Lung microvascular endothelial cell (primary cell): ENCODE data around the gene SPRED2. TPM values are rescaled to one million over a fixed set of nuclear protein-coding genes. Genes with fewer than 3 reads are reported as not detected.
A peak's percentile ranks its signal among the peaks of the same experiment; 100 is the strongest.

Experiments
- DNase-seq, 2 donors: peaks; one replicate each; pipeline versions ENCODE4 v3.0.0 to v3.0.0-alpha.2; 2010; ENCODE audit warnings: low read depth in 2 of 2
- total RNA-seq: library from RNA; depleted of rRNA; stranded (reverse); fragments of >200 nt; gene quantifications from 2 replicates; pipeline ENCODE4 v1.2.1, GENCODE V29; 2014

SPRED2 gene
- total RNA-seq, 1 donor from 2014 or later: 2.0 TPM

GRCh38 chr2:65442420-65443020, 10.1 kb upstream of the SPRED2 start:
- no peak for DNase-seq

- no peak for DNase-seq
These were observed 5.9 kb upstream of the SPRED2 start for GRCh38 chr2:65438137-65438899.

- no peak for DNase-seq
These were observed 5.2 kb upstream of the SPRED2 start for GRCh38 chr2:65437392-65438135.

- DNase-seq: no peak
These were observed 4.4 kb upstream of the SPRED2 start for GRCh38 chr2:65436824-65437221.

GRCh38 chr2:65436169-65436823, 3.9 kb upstream of the SPRED2 start:
- peak; percentile 81 for DNase-seq

GRCh38 chr2:65435625-65436168, 3.3 kb upstream of the SPRED2 start:
- DNase-seq: peak; percentile 82 to 86

GRCh38 chr2:65434592-65435241, 2.3 kb upstream of the SPRED2 start:
- DNase-seq: no peak

GRCh38 chr2:65431421-65432226, 775 bp downstream of the SPRED2 start:
- peak; percentile 20 to 47 for DNase-seq

GRCh38 chr2:65430603-65431420, 1.6 kb downstream of the SPRED2 start:
- DNase-seq: peak; percentile 40 to 42

GRCh38 chr2:65429786-65430602, 2.4 kb downstream of the SPRED2 start:
- no peak for DNase-seq

- peak in 1 of 2 donors; percentile 6 for DNase-seq
These were observed 4.9 kb downstream of the SPRED2 start for GRCh38 chr2:65427532-65427931.

- DNase-seq: no peak
These were observed 7.1 kb downstream of the SPRED2 start for GRCh38 chr2:65425276-65425675.

GRCh38 chr2:65424391-65424790, 8.0 kb downstream of the SPRED2 start:
- no peak for DNase-seq

GRCh38 chr2:65421432-65421748, 11.0 kb downstream of the SPRED2 start:
- no peak for DNase-seq

GRCh38 chr2:65420712-65421431, 11.5 kb downstream of the SPRED2 start:
- DNase-seq: peak; percentile 18 to 94

GRCh38 chr2:65417509-65418085, 14.8 kb downstream of the SPRED2 start:
- DNase-seq: no peak

- no peak for DNase-seq
These were observed 15.5 kb downstream of the SPRED2 start for GRCh38 chr2:65416945-65417344.

- no peak for DNase-seq
These were observed 16.1 kb downstream of the SPRED2 start for GRCh38 chr2:65416321-65416720.
